C4-2B (cell line): ENCODE results near the gene OR2T35.

Source experiments
- ZFX ChIP-seq: fragments of 450-650 bp; IDR thresholded peaks from 2 replicates; pipeline ENCODE4 v1.6.1; 2017
- TF ChIP-seq, protein P1 (sequence below): fragments of 450-650 bp; conservative IDR thresholded peaks from 2 replicates; pipeline ENCODE4 v1.5.1; 2017; ENCODE audit warnings: mild to moderate bottlenecking

DNA sequence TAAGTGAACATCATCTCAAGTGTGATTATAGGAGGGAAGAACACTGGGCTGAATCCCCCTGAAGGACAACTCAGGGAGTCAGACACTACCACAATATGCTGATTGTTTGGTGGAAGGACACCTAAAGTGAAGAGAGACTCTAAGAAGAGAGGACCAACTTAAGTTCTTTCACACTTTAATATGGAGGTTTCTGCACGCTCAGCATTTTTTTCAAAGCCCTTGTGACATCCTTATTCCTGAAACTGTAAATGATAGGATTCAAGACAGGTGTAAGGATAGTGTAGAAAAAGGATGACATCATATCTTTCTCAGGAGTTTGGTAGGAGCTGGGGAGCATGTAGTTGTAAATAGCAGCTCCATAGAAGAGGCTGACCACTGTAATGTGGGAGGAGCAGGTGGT is 52.4 kb downstream of the OR2T35 start:
- TF ChIP-seq, protein P1, sequence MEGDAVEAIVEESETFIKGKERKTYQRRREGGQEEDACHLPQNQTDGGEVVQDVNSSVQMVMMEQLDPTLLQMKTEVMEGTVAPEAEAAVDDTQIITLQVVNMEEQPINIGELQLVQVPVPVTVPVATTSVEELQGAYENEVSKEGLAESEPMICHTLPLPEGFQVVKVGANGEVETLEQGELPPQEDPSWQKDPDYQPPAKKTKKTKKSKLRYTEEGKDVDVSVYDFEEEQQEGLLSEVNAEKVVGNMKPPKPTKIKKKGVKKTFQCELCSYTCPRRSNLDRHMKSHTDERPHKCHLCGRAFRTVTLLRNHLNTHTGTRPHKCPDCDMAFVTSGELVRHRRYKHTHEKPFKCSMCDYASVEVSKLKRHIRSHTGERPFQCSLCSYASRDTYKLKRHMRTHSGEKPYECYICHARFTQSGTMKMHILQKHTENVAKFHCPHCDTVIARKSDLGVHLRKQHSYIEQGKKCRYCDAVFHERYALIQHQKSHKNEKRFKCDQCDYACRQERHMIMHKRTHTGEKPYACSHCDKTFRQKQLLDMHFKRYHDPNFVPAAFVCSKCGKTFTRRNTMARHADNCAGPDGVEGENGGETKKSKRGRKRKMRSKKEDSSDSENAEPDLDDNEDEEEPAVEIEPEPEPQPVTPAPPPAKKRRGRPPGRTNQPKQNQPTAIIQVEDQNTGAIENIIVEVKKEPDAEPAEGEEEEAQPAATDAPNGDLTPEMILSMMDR: no peak
- no peak for TF ChIP-seq ZFX
